ENCODE results near the gene FASTK. TPM values are rescaled to one million over a fixed set of nuclear protein-coding genes. Genes with fewer than 3 reads are reported as not detected.

Gene FASTK
- total RNA-seq = 77.7 and 91.1 TPM in 2 replicates

GRCh38 chr7:151080522-151081169 lies at the start of gene FASTK:
Gene FASTK (minus strand): TSS chr7:151080809. CDS start chr7:151080766, 43 bp downstream.

DNA sequence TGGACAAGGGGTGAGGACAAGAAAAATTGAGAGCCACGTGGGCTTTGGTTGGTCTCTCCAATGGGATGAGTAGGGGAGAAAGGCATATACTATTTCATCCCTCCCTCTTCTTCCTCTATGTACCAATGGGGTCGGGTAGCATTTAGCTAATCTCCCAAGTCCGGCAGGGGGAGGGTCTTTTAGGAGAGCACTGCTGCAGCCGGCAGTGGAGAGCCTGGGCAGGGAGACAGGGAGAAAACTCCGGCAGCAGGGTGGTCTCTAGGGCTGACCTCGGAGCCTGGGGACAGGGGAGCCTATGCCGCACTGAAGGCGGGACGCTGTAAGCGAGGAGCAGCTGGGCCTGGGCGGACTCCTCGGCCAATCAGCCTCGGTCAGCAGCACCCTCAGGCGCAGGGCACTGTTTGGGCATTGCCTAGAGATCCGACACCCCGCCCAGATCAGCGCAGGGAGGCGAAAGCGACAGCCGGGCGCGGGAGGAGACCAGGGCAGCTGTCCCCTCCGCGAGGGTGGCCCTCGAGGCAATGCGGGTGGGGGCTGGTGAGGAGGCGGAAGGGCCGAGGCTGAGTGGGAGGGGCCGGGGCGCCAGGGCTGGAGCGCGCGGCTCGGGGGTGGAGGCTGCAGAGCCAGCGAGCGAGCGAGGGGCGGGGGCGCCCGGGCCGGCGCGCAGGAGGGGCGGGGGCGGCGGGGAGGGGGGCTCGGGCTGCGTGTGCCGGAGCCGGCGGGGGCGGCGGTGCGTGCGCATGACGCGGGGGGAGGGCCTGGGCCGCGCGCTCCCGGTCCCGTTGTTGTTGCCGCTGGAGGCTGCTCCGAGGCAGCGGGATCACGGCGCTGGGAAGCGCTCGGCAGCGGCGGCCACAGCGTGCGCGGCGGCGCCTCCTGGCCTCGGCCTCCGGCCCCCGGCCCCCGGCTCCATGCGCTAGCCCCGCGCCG lies 5.3 kb upstream of the FASTK start, which contains the start of gene AGAP3:
Gene AGAP3, plus strand, starts transcription at position 785 of the 930 bp plus-strand sequence. CDS start 267 bp downstream, outside the sequence.

DNA sequence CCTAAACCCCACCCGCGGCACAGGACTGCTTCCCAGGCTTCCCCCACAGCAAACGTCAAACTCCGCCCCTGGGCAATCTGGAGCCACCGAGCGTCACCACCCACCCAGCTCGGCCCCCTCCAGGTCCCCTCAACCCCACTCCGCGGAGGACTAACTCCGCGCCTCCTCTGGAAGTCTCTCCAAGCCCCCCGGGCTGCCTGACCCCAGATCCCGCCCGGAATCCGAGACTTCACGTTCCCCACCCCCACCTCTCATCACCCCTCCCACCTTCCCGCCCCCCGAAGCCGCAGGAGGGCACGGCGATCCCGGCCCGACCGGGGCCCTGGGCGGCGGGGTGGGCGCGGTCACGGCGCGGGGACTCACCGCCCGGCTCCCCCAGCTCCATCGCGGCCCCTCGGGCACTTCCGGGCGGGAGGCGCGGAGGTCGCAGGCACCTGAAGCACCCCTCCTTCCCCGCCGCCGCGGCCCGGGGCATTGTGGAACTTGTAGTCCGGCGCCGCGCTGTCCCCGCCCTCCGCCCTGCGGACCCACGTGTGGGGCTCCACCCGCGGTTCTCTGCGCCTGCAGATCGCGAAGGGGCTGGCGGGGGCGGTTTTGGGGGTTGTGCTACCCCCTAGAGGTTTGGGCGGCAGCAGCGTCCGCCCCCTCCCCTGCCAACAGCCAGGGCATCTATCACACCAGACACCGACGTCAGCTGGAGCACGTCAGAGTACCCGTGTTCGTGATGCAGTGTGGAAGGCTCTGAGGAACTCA lies 2.6 kb upstream of the FASTK start, which contains the start of gene TMUB1:
Gene TMUB1, minus strand, starts transcription at position 423 of the 753 bp plus-strand sequence. CDS start 930 bp downstream, outside the sequence.

GRCh38 chr7:151059367-151060112 lies 21.1 kb downstream of the FASTK start, which contains the start of gene SLC4A2:
Gene SLC4A2 (plus strand): TSS chr7:151059589. CDS start chr7:151061988, 2,399 bp downstream.

DNA sequence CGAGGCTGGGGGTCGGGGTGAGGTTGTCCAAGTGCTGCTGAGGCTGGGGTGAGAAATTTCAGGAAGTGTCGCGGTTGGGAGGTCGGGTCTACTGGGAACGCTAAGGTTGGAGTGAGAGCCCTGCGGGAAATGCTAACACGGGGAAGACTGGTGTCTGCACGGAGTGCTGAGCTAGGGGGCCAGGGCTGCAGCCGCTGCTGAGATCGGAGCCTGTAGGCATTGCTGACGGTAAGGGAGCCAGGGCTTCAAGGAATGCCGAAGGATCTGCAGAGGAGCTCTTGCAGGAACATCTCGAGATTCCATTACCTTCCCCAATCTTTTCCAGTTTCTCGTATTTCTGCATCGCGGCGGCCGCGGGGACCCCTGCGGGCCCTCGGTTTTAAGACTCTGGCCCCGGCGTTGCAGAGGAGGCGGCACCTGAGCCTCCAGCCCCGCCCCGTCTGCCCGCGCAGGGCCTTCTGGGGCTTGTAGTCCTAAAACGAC lies 23.1 kb downstream of the FASTK start, which contains the start of gene CDK5:
Gene CDK5, minus strand, starts transcription at position 392 of the 483 bp plus-strand sequence. Its CDS starts 49 bp downstream, at position 343.

DNA sequence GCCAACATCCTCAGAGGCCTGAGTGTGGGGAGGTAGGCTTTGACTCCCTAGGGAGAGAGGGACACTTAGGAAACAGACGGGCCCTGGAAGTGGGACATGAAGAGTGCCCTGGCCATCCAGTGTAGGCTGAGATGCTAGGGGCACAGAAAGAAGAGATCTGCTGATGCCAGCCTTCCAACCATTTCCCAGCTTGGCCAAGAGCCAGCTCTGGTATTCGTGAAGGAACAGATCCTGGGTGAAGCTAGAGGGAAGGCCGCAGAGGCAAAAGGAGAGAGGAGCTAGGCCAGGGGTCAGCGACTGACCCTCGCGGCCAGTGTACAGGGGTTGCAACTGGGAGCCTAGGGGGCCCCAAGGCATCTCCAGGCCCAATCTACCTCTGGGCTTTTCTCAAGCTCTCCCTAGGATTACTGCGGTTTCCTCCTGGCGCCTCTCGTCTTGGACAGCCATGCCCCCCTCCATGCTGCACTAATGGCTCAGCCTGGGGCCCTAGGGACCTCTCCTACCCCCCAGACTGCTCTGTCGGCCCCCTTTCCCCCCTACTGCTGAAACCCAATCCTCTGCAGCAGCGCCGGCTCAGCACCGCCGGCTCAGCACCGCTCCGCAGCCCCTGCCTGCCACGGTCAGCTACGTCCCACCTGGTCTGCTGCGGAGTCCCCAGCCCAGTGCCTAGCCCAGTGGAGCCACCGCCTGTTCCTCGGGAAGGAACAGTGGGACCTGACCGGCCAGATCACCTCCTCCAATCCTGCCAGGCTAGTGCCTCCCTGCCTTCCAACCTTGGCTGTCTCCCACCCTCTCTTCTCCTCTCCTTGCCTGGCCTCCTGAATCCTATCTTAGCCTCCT lies 32.4 kb downstream of the FASTK start, which contains the start of gene ASIC3:
Gene ASIC3, plus strand, starts transcription at position 556 of the 840 bp plus-strand sequence. CDS start 355 bp downstream, outside the sequence.

GRCh38 chr7:151028131-151028947 lies 52.3 kb downstream of the FASTK start, which contains the start of gene ABCB8:
Gene ABCB8 (plus strand): TSS chr7:151028450. CDS start chr7:151028516, 66 bp downstream.

Other genes with a start within 250 kb of the FASTK start
- gene AOC1, start 228.3 kb downstream of the FASTK start, total RNA-seq = not detected in 2 replicates
- gene KCNH2, start 102.5 kb downstream of the FASTK start, total RNA-seq = 1.4 and 2.3 TPM in 2 replicates
- 2.0 and 4.3 TPM in 2 replicates for gene NOS3, start 89.8 kb downstream of the FASTK start, total RNA-seq
- gene ATG9B, start 56.3 kb downstream of the FASTK start, total RNA-seq = under 0.01 and 0.33 TPM in 2 replicates
- gene ABCB8, start 52.4 kb downstream of the FASTK start, total RNA-seq = 35.2 and 52.0 TPM in 2 replicates
- gene ASIC3, start 32.3 kb downstream of the FASTK start, total RNA-seq = 0.38 TPM in 1 of 2 replicates, not detected in the other
- gene CDK5, start 22.9 kb downstream of the FASTK start, total RNA-seq = 23.0 and 33.3 TPM in 2 replicates
- gene SLC4A2, start 21.2 kb downstream of the FASTK start, total RNA-seq = 177 and 233 TPM in 2 replicates
- gene TMUB1, start 2.7 kb upstream of the FASTK start, total RNA-seq = 78.5 and 88.0 TPM in 2 replicates
- 59.5 and 69.5 TPM in 2 replicates for gene AGAP3, start 5.7 kb upstream of the FASTK start, total RNA-seq
- gene GBX1, start 86.9 kb upstream of the FASTK start, total RNA-seq = not detected in 2 replicates
- not detected in 2 replicates for gene ASB10, start 106.4 kb upstream of the FASTK start, total RNA-seq
- gene H2BK1, start 129.7 kb upstream of the FASTK start, total RNA-seq = not detected in 2 replicates
- 39.0 and 55.7 TPM in 2 replicates for gene ABCF2, start 146.4 kb upstream of the FASTK start, total RNA-seq
- 66.8 and 80.9 TPM in 2 replicates for gene CHPF2, start 151.7 kb upstream of the FASTK start, total RNA-seq
- gene SMARCD3, start 167.9 kb upstream of the FASTK start, total RNA-seq = 11.1 and 51.8 TPM in 2 replicates